HepG2 (cell line): ENCODE measurements around the gene CDK10. TPM values are rescaled to one million over a fixed set of nuclear protein-coding genes. Genes with fewer than 3 reads are reported as not detected.
A peak's percentile ranks its signal among the peaks of the same experiment; 100 is the strongest.

Source experiments
- DPF2 ChIP-seq: sonication (generic); formaldehyde crosslinking; IDR thresholded peaks from 2 replicates; pipeline ENCODE4 v1.4.0; 2020; ENCODE audit warnings: mild to moderate bottlenecking, low read depth, missing genetic modification reagents, borderline replicate concordance
- EED ChIP-seq: sonication (generic); formaldehyde crosslinking; IDR thresholded peaks from 2 replicates; pipeline ENCODE4 v1.5.0; 2020; ENCODE audit warnings: mild to moderate bottlenecking, missing genetic modification reagents
- ETV5 ChIP-seq: IDR thresholded peaks from 2 replicates; pipeline ENCODE4 v1.6.1; 2018; ENCODE audit warnings: missing biosample characterization, missing genetic modification reagents, inconsistent platforms, borderline replicate concordance
- HOXD1 ChIP-seq: sonication (generic); formaldehyde crosslinking; IDR thresholded peaks from 2 replicates; pipeline ENCODE4 v1.5.0; 2020; ENCODE audit warnings: missing genetic modification reagents
- KAT2B ChIP-seq: fragments of 150-350 bp; IDR thresholded peaks from 2 replicates; pipeline ENCODE4 v1.6.1; 2014; ENCODE audit warnings: low read depth, low read length, borderline replicate concordance
- MBNL3 ChIP-seq: fragments of 250-450 bp; sonication (Bioruptor Pico); conservative IDR thresholded peaks from 2 replicates; pipeline ENCODE4 v1.8.0; 2022; ENCODE audit warnings: mild to moderate bottlenecking, inconsistent platforms
- MXI1 ChIP-seq: IDR thresholded peaks from 3 replicates; pipeline ENCODE4 v1.6.1; 2012; ENCODE audit warnings: low read depth, low read length, inconsistent platforms, borderline replicate concordance
- NR3C1 ChIP-seq: sonication (generic); formaldehyde crosslinking; IDR thresholded peaks from 2 replicates; pipeline ENCODE4 v1.4.0; 2020; ENCODE audit warnings: missing genetic modification reagents
- NRL ChIP-seq: sonication (generic); formaldehyde crosslinking; IDR thresholded peaks from 2 replicates; pipeline ENCODE4 v1.5.0; 2020; ENCODE audit warnings: missing genetic modification reagents, mild to moderate bottlenecking, moderate library complexity, borderline replicate concordance
- PHF21A ChIP-seq: sonication (generic); formaldehyde crosslinking; IDR thresholded peaks from 2 replicates; pipeline ENCODE4 v1.5.0; 2020; ENCODE audit warnings: mild to moderate bottlenecking, missing genetic modification reagents
- POLR2AphosphoS2 ChIP-seq: IDR thresholded peaks from 2 replicates; pipeline ENCODE4 v1.6.1; 2011; ENCODE audit warnings: low read depth, low read length, improper control_type of control experiment
- RXRB ChIP-seq: IDR thresholded peaks from 2 replicates; pipeline ENCODE4 v1.6.1; 2016; ENCODE audit warnings: borderline replicate concordance, missing genetic modification reagents, missing compliant biosample characterization
- SATB2 ChIP-seq: sonication (generic); formaldehyde crosslinking; IDR thresholded peaks from 2 replicates; pipeline ENCODE4 v1.5.0; 2020; ENCODE audit warnings: missing genetic modification reagents
- SP4 ChIP-seq: sonication (generic); formaldehyde crosslinking; IDR thresholded peaks from 2 replicates; pipeline ENCODE4 v1.8.1; 2023; ENCODE audit warnings: mild to moderate bottlenecking, missing genetic modification reagents
- TBX3 ChIP-seq: fragments of 450-650 bp; IDR thresholded peaks from 2 replicates; pipeline ENCODE4 v1.6.1; 2017; ENCODE audit warnings: antibody characterized with exemption, mild to moderate bottlenecking, inconsistent platforms, borderline replicate concordance
- ZNF143 ChIP-seq: sonication (generic); formaldehyde crosslinking; IDR thresholded peaks from 2 replicates; pipeline ENCODE4 v1.4.0; 2020; ENCODE audit warnings: missing genetic modification reagents
- ZNF20 ChIP-seq: sonication (generic); formaldehyde crosslinking; IDR thresholded peaks from 2 replicates; pipeline ENCODE4 v1.4.0; 2020; ENCODE audit warnings: mild to moderate bottlenecking, moderate library complexity, missing genetic modification reagents
- ZNF260 ChIP-seq: sonication (generic); formaldehyde crosslinking; IDR thresholded peaks from 2 replicates; pipeline ENCODE4 v1.4.0; 2020; ENCODE audit warnings: missing genetic modification reagents, low read depth, mild to moderate bottlenecking, borderline replicate concordance
- ZNF329 ChIP-seq: sonication (generic); formaldehyde crosslinking; IDR thresholded peaks from 2 replicates; pipeline ENCODE4 v1.9.0; 2021; ENCODE audit warnings: low read depth, mild to moderate bottlenecking, missing genetic modification reagents
- ZNF501 ChIP-seq: sonication (generic); formaldehyde crosslinking; IDR thresholded peaks from 2 replicates; pipeline ENCODE4 v1.5.1; 2020; ENCODE audit warnings: mild to moderate bottlenecking, moderate library complexity, missing genetic modification reagents
- ZNF572 ChIP-seq: sonication (generic); formaldehyde crosslinking; IDR thresholded peaks from 2 replicates; pipeline ENCODE4 v1.5.1; 2020; ENCODE audit warnings: mild to moderate bottlenecking, missing genetic modification reagents
- ZNF605 ChIP-seq: sonication (generic); formaldehyde crosslinking; IDR thresholded peaks from 2 replicates; pipeline ENCODE4 v1.8.0; 2022; ENCODE audit warnings: mild to moderate bottlenecking, missing genetic modification reagents
- polyA plus RNA-seq, 8 experiments: library from polyadenylated mRNA; depleted of rRNA in 3 of 8; stranded (reverse) in 7 of 8; unstranded in 1 of 8; fragments of >200 nt; fragmentation: Illumina TruSeq in 4 of 8; extraction: Trizol in 4 of 8; gene quantifications; 2 replicates each; pipeline versions ENCODE4 v1.2.1 to v1.2.3, GENCODE V29; 2011 to 2016; ENCODE audit warnings: low read depth in 4 of 8, missing spikeins in 1 of 8, mixed read lengths in 1 of 8; ENCODE audit not compliant: insufficient read depth in 1 of 8
- total RNA-seq, 5 experiments: library from RNA; depleted of rRNA; stranded (reverse); fragments of >200 nt; fragmentation: Illumina TruSeq; extraction: Trizol; gene quantifications; 2 replicates each; pipeline ENCODE4 v1.2.3, GENCODE V29; 2016; ENCODE audit warnings: low read depth in 1 of 5
- TF ChIP-seq, protein P1 (sequence below): sonication (generic); formaldehyde crosslinking; IDR thresholded peaks from 2 replicates; pipeline ENCODE4 v1.4.0; 2020; ENCODE audit warnings: missing genetic modification reagents
- TF ChIP-seq, protein P2 (sequence below): fragments of 450-650 bp; IDR thresholded peaks from 2 replicates; pipeline ENCODE4 v1.6.1; 2017
- TF ChIP-seq, protein P3 (sequence below): sonication (generic); formaldehyde crosslinking; conservative IDR thresholded peaks from 2 replicates; pipeline ENCODE4 v1.8.0; 2022; ENCODE audit warnings: mild to moderate bottlenecking, moderate library complexity, missing genetic modification reagents

CDK10 gene
- total and polyA plus RNA-seq, 2 of the 13 experiments (the other 11 are each of a cell fraction or from before 2014, with no cell fraction given), result 2.5 to 3.9 TPM

DNA sequence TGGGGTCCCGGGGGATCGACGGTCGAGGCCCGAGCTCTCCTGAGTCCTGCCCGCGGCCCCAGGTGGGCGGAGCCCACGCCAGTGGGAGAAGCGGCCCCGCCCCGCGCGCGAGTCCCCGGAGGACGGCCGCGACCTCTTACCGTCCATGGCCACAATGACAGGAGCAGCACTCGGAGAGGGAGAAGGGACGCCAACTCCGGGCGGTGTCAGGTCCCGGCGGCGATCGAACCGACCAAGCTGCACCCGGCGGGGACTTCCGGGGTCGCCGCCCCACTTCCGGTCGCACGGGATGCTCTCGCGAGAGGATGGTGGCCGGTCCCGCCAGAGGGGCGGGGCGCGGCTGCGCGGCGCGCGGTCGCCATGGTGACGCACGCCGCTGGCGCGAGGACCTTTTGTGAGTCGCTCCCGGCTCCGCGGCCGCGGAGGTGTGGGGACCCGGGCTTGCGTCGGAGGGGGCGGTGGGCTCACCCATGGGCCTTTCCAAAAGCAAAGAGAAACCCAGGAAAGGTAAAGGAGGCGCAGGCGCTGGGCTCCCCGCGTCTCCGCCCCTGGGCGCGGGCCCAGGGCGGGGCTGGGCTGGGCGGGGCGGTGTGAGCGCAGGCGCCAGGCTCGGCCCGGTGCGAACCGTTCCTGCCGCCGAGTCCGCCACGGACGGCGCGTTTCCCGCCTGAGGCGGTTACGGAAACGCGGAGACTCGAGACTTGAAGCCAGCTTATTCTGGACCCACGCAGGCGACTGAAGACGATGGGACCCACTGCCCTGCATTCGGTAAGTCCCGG, 28.9 kb upstream of the CDK10 start, which contains the start of the genes CHMP1A and SPATA33 (continued):
- TF ChIP-seq NR3C1 (CRISPR knock-in tag), result no peak
- peak; percentile 76 for TF ChIP-seq NRL (CRISPR knock-in tag)
- peak; percentile 77 for TF ChIP-seq SP4 (CRISPR knock-in tag)
- TF ChIP-seq MXI1, result peak; percentile 99
- TF ChIP-seq, protein P1, sequence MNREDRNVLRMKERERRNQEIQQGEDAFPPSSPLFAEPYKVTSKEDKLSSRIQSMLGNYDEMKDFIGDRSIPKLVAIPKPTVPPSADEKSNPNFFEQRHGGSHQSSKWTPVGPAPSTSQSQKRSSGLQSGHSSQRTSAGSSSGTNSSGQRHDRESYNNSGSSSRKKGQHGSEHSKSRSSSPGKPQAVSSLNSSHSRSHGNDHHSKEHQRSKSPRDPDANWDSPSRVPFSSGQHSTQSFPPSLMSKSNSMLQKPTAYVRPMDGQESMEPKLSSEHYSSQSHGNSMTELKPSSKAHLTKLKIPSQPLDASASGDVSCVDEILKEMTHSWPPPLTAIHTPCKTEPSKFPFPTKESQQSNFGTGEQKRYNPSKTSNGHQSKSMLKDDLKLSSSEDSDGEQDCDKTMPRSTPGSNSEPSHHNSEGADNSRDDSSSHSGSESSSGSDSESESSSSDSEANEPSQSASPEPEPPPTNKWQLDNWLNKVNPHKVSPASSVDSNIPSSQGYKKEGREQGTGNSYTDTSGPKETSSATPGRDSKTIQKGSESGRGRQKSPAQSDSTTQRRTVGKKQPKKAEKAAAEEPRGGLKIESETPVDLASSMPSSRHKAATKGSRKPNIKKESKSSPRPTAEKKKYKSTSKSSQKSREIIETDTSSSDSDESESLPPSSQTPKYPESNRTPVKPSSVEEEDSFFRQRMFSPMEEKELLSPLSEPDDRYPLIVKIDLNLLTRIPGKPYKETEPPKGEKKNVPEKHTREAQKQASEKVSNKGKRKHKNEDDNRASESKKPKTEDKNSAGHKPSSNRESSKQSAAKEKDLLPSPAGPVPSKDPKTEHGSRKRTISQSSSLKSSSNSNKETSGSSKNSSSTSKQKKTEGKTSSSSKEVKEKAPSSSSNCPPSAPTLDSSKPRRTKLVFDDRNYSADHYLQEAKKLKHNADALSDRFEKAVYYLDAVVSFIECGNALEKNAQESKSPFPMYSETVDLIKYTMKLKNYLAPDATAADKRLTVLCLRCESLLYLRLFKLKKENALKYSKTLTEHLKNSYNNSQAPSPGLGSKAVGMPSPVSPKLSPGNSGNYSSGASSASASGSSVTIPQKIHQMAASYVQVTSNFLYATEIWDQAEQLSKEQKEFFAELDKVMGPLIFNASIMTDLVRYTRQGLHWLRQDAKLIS (CRISPR knock-in tag), result no peak; the same call in 1 of the 2 replicates
- no peak; the same call in none of the 2 replicates for TF ChIP-seq EED
- TF ChIP-seq ZNF143 (CRISPR knock-in tag), result peak; percentile 41
- peak; percentile 93 for TF ChIP-seq ETV5
- TF ChIP-seq ZNF605 (CRISPR knock-in tag), result no peak
- TF ChIP-seq ZNF329 (CRISPR knock-in tag), result peak; percentile 23; the same call in 1 of the 2 replicates
- TF ChIP-seq MBNL3 (CRISPR knock-in tag), result no peak
- no peak for TF ChIP-seq DPF2
- no peak for TF ChIP-seq ZNF572 (CRISPR knock-in tag)
- no peak for TF ChIP-seq PHF21A (CRISPR knock-in tag)
- TF ChIP-seq, protein P2, sequence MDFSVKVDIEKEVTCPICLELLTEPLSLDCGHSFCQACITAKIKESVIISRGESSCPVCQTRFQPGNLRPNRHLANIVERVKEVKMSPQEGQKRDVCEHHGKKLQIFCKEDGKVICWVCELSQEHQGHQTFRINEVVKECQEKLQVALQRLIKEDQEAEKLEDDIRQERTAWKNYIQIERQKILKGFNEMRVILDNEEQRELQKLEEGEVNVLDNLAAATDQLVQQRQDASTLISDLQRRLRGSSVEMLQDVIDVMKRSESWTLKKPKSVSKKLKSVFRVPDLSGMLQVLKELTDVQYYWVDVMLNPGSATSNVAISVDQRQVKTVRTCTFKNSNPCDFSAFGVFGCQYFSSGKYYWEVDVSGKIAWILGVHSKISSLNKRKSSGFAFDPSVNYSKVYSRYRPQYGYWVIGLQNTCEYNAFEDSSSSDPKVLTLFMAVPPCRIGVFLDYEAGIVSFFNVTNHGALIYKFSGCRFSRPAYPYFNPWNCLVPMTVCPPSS, result no peak
- no peak for TF ChIP-seq SATB2 (CRISPR knock-in tag)
- no peak for TF ChIP-seq POLR2AphosphoS2
- TF ChIP-seq RXRB (CRISPR knock-in tag), result peak; percentile 27; the same call in 1 of the 2 replicates
- TF ChIP-seq HOXD1 (CRISPR knock-in tag), result peak; percentile 84; the same call in 1 of the 2 replicates
- peak; percentile 91 for TF ChIP-seq ZNF501 (CRISPR knock-in tag)
- TF ChIP-seq TBX3, result no peak
- no peak for TF ChIP-seq KAT2B
- TF ChIP-seq ZNF260 (CRISPR knock-in tag), result no peak
- TF ChIP-seq, protein P3, sequence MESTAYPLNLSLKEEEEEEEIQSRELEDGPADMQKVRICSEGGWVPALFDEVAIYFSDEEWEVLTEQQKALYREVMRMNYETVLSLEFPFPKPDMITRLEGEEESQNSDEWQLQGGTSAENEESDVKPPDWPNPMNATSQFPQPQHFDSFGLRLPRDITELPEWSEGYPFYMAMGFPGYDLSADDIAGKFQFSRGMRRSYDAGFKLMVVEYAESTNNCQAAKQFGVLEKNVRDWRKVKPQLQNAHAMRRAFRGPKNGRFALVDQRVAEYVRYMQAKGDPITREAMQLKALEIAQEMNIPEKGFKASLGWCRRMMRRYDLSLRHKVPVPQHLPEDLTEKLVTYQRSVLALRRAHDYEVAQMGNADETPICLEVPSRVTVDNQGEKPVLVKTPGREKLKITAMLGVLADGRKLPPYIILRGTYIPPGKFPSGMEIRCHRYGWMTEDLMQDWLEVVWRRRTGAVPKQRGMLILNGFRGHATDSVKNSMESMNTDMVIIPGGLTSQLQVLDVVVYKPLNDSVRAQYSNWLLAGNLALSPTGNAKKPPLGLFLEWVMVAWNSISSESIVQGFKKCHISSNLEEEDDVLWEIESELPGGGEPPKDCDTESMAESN (CRISPR knock-in tag), result peak; percentile 74
- no peak for TF ChIP-seq ZNF20 (CRISPR knock-in tag)
